Left ventricle myocardium superior (tissue), 1 donor: Measurements from ENCODE around the gene OLFML1. TPM values are rescaled to one million over a fixed set of nuclear protein-coding genes. Genes with fewer than 3 reads are reported as not detected.
"Not testable (repeated sequence)": the region's sequence is repeated elsewhere in the genome, so short reads cannot be mapped to it uniquely, and the experiment has no call there.

ENCODE experiments used
- ATAC-seq: fragments of 200-7000 bp; cut with Tn5 transposase; one replicate; pipeline ENCODE4 v1.9.1; 2020; ENCODE audit warnings: mild to moderate bottlenecking, moderate library complexity
- DNase-seq: peaks from one replicate; pipeline ENCODE4 v3.0.0-alpha.2; 2020
- intact Hi-C: fragments of 100-400 bp; cut with micrococcal nuclease; formaldehyde crosslinking; loops from one replicate; pipeline ENCODE4 v1.11.0; 2022
- total RNA-seq: library from RNA; stranded (reverse); fragmentation: NEBNext Ultra II Directional; extraction: Animal tissue kit (Norgen Biotek cat#: 25700); gene quantifications from one replicate; pipeline ENCODE4 v1.2.1, GENCODE V29; 2021
- donor health status: DM: no; HTN: yes; CAD: no; lungs with severe emphysema.

OLFML1 gene
- total RNA-seq, 1 donor from 2014 or later: 5.7 TPM

DNA sequence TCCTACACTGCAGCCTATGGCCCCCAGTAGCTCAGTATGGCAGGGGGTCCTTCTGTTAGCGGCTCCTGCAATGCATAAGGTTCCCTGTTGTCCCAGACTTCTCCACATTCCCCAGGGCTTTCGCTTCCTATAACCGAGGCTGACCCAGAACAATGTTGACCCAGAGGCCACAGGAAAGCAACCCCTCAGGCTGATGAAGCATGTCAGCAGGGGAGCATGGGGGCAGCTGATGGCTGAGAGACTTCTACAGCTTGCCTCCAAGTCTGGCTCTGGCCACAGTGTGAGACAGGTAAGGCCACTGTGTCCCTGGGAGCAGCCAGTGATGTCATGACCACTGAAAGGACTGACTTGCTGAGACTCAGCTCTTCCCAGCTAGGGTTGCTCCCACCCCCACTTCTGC, 15.9 kb downstream of the OLFML1 start:
- ATAC-seq (no peak), DNase-seq (no peak)
- intact Hi-C loops: no loop called here

DNA sequence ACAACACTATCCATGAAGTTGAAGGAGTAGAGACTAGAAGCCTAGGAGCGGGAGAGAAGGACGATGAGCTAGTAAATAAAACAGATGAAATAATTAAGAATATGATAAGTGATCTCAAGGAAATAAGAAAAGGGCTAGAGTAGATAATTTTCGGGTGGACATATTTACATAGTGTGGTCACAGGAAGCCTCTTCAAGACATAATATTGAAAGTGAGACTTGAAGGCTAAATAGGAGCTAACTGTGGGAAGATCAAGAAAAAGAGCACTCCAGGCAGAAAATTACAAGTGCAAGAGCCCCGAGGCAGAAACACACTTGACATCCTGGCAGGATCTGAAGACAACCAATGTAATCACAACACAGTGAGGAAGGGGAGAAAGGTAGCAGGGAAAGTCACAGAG, 16.6 kb downstream of the OLFML1 start:
- intact Hi-C loops: no loop called here
- ATAC-seq: no peak
- DNase-seq: no peak

DNA sequence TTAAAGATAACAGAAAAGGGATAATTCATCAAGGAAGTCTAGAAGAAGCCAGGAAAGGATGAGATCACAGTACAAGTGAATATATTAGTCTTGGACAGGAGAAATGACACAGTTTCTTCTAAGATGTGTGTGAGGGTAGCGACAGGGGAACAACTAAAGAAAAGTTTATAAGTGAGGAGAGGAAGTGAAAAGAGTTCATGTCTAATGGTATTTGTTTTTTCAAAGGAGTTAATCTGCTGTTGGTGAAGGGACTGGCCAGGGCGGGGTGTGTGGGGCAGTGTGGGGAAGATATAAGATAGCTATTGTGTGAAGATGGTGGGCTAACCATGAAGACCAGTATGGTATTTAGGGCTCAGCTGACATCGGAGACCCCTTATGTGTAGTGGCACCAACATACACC, 20.9 kb downstream of the OLFML1 start:
- intact Hi-C loops: no loop called here
- DNase-seq: no peak
- ATAC-seq: no peak

DNA sequence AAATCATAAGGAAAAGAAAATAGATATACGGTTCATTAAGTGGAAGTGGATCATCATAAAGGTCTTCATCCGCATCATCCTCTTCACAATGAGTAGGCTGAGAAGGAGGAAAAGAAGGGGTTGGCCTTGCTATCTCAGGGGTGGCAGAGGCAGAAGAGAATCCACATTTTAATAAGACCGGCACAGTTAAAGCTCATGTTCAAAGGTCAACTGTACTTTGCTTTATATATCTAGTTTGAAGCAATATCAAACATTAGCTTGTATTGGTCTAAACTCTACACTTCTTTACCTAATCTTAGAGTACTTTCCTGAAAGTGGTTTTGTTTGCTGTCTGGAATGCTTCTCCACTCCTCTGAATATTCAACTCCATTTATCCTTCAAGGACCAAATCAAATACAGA, 22.8 kb downstream of the OLFML1 start:
- ATAC-seq (no peak), DNase-seq (no peak)
- intact Hi-C loops: no loop called here

DNA sequence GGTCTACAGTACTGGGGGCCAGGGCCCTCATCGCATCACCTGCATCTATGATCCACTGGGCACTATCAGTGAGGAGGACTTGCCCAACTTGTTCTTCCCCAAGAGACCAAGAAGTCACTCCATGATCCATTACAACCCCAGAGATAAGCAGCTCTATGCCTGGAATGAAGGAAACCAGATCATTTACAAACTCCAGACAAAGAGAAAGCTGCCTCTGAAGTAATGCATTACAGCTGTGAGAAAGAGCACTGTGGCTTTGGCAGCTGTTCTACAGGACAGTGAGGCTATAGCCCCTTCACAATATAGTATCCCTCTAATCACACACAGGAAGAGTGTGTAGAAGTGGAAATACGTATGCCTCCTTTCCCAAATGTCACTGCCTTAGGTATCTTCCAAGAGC, 24.7 kb downstream of the OLFML1 start:
- intact Hi-C loops: no loop called here
- no peak for ATAC-seq

DNA sequence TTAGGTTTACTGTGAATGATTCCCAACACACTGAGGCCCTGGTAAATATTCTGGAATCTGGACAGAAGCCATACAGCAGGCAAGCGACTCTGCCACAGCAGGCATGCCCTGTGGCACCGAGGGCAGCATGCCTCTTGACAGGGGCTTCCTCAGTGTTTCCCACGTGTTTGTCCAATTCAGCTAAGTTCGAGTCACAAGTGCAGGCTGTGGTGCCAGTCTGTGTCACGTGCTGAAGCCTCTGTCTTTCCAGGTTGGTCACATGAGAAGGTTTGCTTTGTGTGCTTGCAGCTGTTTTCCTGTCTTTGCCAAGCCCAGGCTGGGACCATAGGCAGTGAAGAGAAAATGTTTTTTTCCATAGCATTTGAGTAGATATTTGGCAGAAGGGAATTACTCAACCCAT, 26.1 kb downstream of the OLFML1 start:
- ATAC-seq (peak; percentile 47), DNase-seq (peak; percentile 74)
- intact Hi-C loops: no loop called here

More for the DNA sequence above, 24.7 kb downstream of the OLFML1 start:
- no peak for DNase-seq

DNA sequence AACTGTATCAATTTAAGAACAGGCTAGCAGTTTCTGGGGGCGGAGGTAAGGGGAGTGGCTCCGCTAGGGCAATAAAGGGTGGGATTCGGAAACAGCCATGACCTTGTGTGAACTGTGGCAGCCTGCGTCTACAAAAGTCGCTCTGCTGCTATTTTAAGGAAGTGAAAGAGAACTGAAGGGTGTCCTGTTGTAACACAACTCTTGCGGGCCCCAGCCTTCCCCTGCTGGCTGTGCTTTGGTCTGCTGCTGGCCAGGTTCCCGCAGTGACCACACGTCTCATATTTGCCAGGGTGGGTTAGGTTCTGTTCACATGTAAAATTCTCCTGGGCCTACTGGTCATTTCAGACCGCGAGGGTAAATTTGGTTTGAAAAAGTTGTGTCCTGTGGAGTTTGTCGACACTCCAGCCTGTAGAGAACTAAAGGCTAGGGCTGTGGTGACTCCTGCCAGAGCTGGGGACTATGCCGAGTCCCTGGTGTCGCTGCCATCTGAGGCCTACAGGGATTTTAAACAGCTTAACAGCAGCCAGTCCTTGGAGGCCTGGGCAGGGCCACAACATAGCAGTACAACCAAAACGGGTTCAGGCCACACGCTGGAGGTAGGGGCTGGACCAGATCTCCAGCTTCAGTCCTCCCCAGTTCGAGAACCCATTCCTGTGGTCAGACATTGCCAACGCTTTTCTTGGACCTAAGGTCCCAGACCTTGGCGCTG, 27.4 kb downstream of the OLFML1 start:
- peak; percentile 90 for DNase-seq
- peak; percentile 79 for ATAC-seq
- intact Hi-C loops: no loop called here

DNA sequence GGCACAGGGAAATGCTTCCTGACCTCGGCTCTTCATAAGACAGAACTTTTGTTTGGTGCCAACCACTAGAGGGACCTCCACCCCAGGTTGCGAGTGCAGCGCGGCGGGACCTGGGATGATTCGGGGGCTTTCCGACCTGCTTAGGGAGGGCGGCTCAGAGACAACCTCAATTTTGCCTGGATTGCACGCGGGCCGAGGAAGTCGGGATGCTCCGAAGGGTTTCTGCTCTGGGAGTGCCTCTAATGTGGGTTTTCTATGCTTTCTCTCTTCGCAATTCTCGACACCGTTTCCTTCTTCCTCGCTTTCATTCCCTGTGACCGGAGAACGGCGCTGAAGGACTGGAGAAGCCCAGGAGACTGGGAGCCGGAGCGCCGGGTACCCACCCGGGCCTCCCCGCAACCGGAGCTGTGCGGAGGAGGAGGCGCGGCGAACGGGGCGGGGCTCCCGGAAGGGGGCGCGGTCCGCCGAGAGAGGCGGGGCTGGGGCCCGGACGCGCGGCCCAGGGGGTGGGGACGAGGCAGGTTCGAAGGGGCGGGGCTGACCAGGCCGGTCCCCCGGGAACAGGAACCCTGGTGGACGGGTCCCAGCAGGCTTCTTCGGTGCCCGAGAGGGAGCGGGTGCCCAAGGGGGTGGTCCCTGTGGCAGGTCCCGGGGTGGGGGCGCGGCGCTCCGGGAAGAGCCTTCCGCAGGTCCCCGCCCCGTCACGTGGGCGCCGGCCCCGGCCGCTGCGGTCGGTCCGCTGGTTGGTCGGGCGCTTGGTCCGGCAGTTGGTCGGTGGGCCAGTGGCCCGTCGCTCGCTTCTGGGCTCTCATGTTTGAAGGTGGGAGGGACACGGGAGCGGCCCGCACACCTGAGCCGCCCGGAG, 28.2 kb downstream of the OLFML1 start, which contains the start of gene PPFIBP2:
TSS of gene PPFIBP2 (plus strand) at position 766 of the 865 bp plus-strand sequence. CDS start 35,477 bp downstream, outside the sequence.
- peak; percentile 91 for ATAC-seq

DNA sequence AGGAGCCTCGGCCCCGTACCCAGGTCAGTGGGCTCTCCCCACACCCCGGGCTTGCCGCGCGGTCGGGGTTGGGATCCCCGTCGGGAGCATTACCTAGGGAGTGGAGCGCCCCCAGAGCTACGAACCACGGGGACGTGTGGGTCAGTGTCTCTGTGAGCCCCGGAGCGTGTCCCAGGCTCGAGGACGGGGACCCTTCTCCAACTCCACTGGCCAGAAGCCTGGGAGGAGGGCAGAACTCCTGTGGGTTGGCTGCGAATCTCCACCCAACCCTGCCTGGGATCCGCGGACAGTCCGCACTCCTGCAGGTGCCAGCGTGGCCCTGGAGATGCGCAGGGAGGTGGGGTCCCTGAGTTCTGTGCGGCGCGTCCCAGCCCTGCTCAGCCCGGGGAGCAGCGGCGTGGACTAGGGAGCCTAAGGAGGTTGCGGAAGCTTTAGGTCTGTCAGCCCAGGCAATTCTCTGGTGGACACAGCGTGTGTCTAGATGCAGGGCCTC, 28.8 kb downstream of the OLFML1 start:
- peak; percentile 10 for ATAC-seq
- no peak for DNase-seq
- intact Hi-C loops: no loop called here

More for the DNA sequence above, 28.2 kb downstream of the OLFML1 start, which contains the start of gene PPFIBP2:
- peak; percentile 92 for DNase-seq
- intact Hi-C loops: no loop called here

DNA sequence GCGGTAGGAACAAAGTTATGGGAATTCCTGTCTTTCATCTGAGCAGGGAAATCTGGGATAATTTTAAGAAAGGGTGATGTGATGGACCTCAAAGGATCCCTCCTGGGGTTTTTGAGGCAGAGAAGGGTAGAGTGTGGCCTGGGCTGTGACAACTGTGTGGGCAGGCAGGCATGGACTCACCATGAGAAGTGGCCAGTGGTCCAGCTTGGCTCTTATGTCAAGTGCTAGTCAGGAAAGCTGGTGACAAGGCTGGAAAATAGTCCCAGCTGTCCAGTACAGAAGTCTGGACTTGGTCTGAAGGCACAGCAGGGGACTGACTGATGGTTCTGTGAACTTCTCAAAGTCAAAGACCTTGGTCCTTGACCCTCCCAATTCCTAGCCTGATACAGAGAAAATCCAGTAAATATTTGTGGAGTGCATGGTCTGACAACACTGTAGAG, 30.2 kb downstream of the OLFML1 start:
- ATAC-seq: no peak
- no peak for DNase-seq
- intact Hi-C loops: no loop called here

DNA sequence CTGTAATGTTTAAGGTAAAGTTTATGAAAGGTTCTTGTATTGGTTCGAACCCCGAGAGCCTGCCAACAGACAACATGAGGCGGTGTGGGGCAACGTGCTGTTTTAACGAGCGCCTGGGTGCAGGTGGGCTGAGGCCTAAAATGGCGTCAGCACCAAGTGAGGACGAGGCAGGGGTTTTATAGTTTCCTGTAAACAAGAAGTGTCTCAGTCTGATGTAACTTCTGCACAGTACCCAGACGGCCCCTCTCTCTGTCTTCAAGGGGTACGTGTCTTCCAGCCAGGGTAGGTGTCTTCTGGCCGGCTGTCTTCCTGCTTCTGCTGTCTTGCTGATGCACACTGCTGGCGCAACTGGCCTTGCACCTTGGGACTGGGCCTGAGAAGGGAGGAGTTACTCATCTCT, 31.2 kb downstream of the OLFML1 start:
- DNase-seq (no peak), ATAC-seq (no peak)
- intact Hi-C loops: no loop called here

DNA sequence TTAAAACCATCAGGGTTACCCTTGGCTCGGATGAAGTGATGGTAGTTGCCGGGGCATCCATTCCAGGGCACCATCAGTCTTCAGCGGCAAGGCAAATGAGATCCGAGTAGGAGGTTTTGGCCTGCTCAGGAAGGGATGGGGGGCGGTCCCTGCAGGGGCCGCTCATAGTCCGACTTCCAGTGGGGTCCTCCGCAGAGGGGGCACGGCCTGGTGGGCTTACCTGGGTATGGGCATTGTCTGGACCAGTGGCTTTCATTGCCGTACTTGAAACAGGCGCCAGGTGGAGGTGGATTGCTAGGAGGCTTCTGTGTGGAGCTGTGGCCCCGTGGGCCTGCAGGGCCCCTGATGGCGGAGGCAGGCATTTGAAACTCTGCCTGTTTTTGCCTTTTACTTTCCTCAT, 32.4 kb downstream of the OLFML1 start:
- ATAC-seq, intact Hi-C loops, DNase-seq: not testable (repeated sequence)

DNA sequence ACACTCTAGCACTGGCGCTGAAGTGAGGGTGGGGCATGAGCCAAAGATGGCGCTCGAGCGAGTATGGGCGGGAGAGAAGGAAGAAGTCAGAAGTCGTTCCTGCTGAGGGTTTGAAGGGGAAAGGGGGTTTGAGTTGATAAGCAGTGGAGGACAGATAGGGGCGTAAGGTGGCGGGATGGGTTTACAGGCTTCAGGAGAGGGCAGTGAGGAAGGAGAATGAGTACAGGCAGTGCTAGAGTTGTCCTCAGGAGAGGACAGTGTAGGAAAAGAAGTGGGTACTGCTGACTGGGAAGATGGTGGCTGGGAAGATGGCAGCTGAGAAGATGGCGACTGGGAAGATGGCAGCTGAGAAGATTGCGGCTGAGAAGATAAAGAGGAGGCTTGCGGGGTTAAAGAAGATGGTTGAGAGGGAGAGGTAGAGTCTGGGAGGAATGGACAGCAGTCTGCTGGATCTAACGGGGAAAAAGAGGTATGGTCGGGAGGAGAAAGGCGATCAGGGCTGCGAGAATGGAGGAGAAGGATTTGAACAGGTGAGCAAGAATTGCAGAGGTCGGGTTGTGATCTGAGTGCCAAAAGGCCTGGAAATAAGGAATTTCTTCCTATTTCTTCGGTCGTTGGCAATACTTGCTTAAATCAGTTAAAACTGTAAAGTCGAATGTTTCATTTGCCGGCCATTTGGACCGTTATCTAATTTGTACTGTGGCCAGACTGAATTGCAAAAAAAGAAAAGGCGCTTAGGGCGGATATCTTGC, 33.7 kb downstream of the OLFML1 start:
- ATAC-seq: no peak
- no peak for DNase-seq
- intact Hi-C loops: no loop called here

DNA sequence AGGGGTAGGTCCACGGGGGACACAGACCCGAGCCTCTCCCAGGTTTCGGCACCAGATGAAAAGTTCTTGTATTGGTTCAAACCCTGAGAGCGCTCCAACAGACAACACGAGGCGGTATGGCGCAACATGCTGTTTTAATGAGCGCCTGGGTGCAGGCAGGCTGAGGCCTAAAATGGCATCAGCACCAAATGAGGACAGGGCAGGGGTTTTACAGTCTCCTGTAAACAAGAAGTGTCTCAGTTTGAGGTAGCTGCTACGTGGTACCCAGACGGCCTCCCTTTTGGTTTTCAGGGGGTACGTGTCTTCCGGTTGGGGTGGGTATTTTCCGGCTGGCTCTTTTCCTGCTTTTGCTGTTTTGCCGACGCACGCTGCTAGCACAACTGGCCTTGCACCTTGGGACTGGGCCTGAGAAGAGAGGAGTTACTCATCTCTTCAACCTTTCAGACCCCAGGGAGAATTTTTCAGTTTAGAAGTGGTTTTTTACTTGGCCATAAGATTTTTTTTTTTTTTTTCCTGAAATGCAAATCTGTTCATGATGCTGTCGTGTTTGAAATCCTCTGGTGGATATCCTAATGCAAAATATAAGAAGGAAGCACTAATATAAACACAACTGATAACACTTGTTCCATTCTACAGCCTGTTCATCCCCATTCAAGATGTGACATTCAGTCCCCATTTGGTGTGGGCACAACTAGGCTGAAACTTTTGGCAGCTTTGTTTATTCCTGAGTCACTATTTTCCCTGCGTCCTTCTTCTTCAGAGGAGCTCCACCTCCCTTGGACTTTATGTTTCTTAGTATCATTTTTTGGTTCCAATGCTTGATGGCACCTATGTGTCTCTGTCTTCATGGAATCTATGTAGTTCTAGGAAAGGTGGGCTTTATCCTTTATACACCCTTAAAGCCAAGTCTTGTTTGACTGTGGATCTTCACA, 35.0 kb downstream of the OLFML1 start:
- intact Hi-C loops: no loop called here
- no peak for ATAC-seq

DNA sequence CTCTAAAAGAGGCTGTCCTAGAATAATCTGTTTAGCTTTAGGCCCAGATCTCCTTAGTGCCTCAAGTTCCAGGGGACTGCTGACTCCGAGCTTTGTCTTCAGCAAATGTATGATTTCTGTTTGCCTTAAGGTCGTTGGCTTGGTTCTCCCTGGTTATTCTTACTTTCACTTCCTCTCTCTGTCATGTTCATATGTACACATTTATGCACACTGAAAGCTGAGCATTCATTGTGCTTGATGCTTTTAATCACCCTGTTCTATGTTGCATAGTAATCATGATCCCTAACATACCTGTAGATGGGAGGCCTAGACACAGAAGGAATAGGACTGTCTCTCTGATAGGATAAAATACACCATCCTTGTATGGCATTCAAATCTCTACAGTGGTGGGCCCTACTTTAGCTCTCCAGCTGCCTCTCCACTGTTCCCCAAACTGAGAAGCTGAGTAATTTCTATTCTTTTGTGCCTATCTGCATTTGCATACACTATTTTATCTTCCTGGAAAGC, 35.7 kb downstream of the OLFML1 start:
- no peak for DNase-seq
- intact Hi-C loops: no loop called here
- peak; percentile 38 for ATAC-seq

More for the DNA sequence above, 35.0 kb downstream of the OLFML1 start:
- DNase-seq: no peak

DNA sequence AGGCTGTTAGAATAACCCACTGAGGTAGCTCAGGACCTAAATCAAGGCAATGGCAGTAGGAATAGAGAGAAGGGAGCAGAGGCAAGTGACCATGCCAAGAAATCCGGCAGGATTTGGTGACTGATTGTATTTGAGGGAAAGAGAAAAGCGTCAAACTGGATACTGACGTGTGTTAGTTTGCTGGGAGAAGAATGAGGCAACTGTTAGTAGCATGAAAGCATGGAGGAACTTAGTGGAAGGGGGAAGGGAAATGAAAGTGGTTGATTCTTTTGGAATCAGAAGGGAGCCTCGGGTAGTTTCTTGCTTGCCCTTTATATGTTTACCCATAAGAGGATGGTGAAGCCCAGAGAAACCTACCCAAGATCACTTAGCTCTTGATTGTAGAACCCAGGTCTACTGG, 36.8 kb downstream of the OLFML1 start:
- ATAC-seq (no peak), DNase-seq (no peak)
- intact Hi-C loops: no loop called here

DNA sequence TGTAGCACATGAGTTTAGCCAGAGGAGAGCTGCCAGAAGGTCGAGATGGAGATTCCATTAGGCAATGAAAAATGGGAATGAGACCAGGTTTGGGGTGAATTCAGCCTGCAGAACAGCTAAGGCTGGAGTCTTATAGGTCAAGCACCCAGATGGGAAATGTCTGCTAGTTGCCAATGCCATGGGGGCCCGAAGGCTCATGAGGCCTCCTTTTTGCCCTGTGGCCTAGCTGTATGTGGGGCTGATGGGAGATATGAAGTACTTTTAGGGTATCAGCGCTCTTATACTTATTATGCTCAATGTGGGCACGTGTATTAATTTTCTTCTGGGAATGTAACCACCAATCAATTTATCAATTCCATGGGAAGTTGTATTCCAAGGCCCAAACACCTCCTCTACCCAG, 37.2 kb downstream of the OLFML1 start:
- DNase-seq (no peak), ATAC-seq (no peak)
- intact Hi-C loops: no loop called here
